Stimulated activated CD8-positive, alpha-beta memory T cell treated with anti-CD3 and anti-CD28 coated beads, Interleukin-2, amount 100 ng/mL, for 1 hour (primary cell): Measurements from ENCODE around the gene RPS15A.
"Not testable (repeated sequence)": the region's sequence is repeated elsewhere in the genome, so short reads cannot be mapped to it uniquely, and the experiment has no call there.

ENCODE experiments used
- DNase-seq, 2 donors: peaks; one replicate each; pipeline ENCODE4 v3.0.0-alpha.2; 2020; ENCODE audit warnings: low read depth in 2 of 2

The RPS15A gene

GRCh38 chr16:18742870-18743269, 47.3 kb downstream of the RPS15A start:
- DNase-seq = not testable (repeated sequence)

- DNase-seq = not testable (repeated sequence)
Observed at GRCh38 chr16:18740027-18740426, 50.1 kb downstream of the RPS15A start.

- not testable (repeated sequence) for DNase-seq
Observed at GRCh38 chr16:18738768-18739167, 51.4 kb downstream of the RPS15A start.

GRCh38 chr16:18734279-18734678, 55.9 kb downstream of the RPS15A start:
- not testable (repeated sequence) for DNase-seq
